Stimulated activated CD8-positive, alpha-beta memory T cell treated with anti-CD3 and anti-CD28 coated beads, Interleukin-12 subunit alpha, Interleukin-12 subunit beta, amount 100 ng/mL, for 1 hour (primary cell): ENCODE data around the gene PPCS.
"Not testable (repeated sequence)": the region's sequence is repeated elsewhere in the genome, so short reads cannot be mapped to it uniquely, and the experiment has no call there.

ENCODE experiments used
- DNase-seq: peaks from one replicate; pipeline ENCODE4 v3.0.0-alpha.2; 2020; ENCODE audit warnings: low read depth

Gene PPCS

GRCh38 chr1:42453386-42453785, 3.0 kb upstream of the PPCS start:
- no peak for DNase-seq

GRCh38 chr1:42454403-42454802, 1.9 kb upstream of the PPCS start:
- DNase-seq = no peak

- peak; percentile 42 for DNase-seq
These were observed 379 bp downstream of the PPCS start for GRCh38 chr1:42456754-42457089.

GRCh38 chr1:42461196-42461595, 4.9 kb downstream of the PPCS start:
- DNase-seq = no peak

- peak; percentile 92 for DNase-seq
These were observed 6.8 kb downstream of the PPCS start, which contains the start of gene CCDC30 for GRCh38 chr1:42462828-42463763. Gene CCDC30, plus strand, starts transcription at chr1:42463286. Its CDS starts 17,266 bp downstream, at chr1:42480552.

GRCh38 chr1:42463921-42464320, 7.6 kb downstream of the PPCS start:
- no peak for DNase-seq

GRCh38 chr1:42466030-42466429, 9.7 kb downstream of the PPCS start:
- DNase-seq = no peak

- DNase-seq = no peak
These were observed 13.4 kb downstream of the PPCS start for GRCh38 chr1:42469727-42470126.

- no peak for DNase-seq
These were observed 20.3 kb downstream of the PPCS start for GRCh38 chr1:42476605-42477004.

GRCh38 chr1:42477354-42477753, 21.0 kb downstream of the PPCS start:
- not testable (repeated sequence) for DNase-seq

GRCh38 chr1:42477775-42478174, 21.4 kb downstream of the PPCS start:
- no peak for DNase-seq

- DNase-seq = no peak
These were observed 23.3 kb downstream of the PPCS start for GRCh38 chr1:42479621-42480020.

- no peak for DNase-seq
These were observed 24.6 kb downstream of the PPCS start for GRCh38 chr1:42480921-42481320.

GRCh38 chr1:42482635-42483153, 26.4 kb downstream of the PPCS start:
- DNase-seq = no peak

- no peak for DNase-seq
These were observed 28.0 kb downstream of the PPCS start for GRCh38 chr1:42484382-42484781.

GRCh38 chr1:42490237-42490636, 33.9 kb downstream of the PPCS start:
- no peak for DNase-seq

GRCh38 chr1:42502031-42502430, 45.7 kb downstream of the PPCS start:
- DNase-seq = not testable (repeated sequence)

GRCh38 chr1:42504535-42505128, 48.3 kb downstream of the PPCS start:
- no peak for DNase-seq

- no peak for DNase-seq
These were observed 50.2 kb downstream of the PPCS start for GRCh38 chr1:42506576-42506975.
